Activated CD4-positive, alpha-beta memory T cell treated with anti-CD3 and anti-CD28 coated beads, Interleukin-2, amount 10 ng/mL, durations not matched to agents 7 days and 5 days (primary cell): ENCODE data around the gene CRABP1. TPM values are rescaled to one million over a fixed set of nuclear protein-coding genes. Genes with fewer than 3 reads are reported as not detected.
"Not testable (repeated sequence)": the region's sequence is repeated elsewhere in the genome, so short reads cannot be mapped to it uniquely, and the experiment has no call there.

Experiments used
- CTCF ChIA-PET: fragments of 350-600 bp; sonication (Branson Sonifier 250); formaldehyde crosslinking; loops from one replicate; lab custom pipeline; 2021; ENCODE audit warnings: antibody characterized with exemption, inconsistent platforms; lab: Charles Lee
- POLR2A ChIA-PET: fragments of 350-600 bp; sonication (Branson Sonifier 250); formaldehyde crosslinking; loops from one replicate; lab custom pipeline; 2021; ENCODE audit warnings: antibody characterized with exemption; lab: Charles Lee
- DNase-seq: peaks from one replicate; pipeline ENCODE4 v3.0.0-alpha.2; 2020
- H3K27ac Mint-ChIP-seq: one replicate; pipeline ENCODE4 v1.8.0; 2021; ENCODE audit warnings: mild to moderate bottlenecking, mixed read lengths
- H3K27me3 Mint-ChIP-seq: one replicate; pipeline ENCODE4 v1.8.0; 2021; ENCODE audit warnings: mixed read lengths
- H3K36me3 Mint-ChIP-seq: one replicate; pipeline ENCODE4 v1.8.0; 2021; ENCODE audit warnings: low read depth, mixed read lengths
- H3K4me1 Mint-ChIP-seq: one replicate; pipeline ENCODE4 v1.8.0; 2021; ENCODE audit warnings: mixed read lengths
- H3K4me3 Mint-ChIP-seq: one replicate; pipeline ENCODE4 v1.8.0; 2021; ENCODE audit warnings: mild to moderate bottlenecking, mixed read lengths
- H3K9me3 Mint-ChIP-seq: one replicate; pipeline ENCODE4 v1.8.0; 2021; ENCODE audit warnings: mixed read lengths
- total RNA-seq, 2 experiments: library from RNA; stranded (reverse); gene quantifications; one replicate each; pipeline ENCODE4 v1.2.3, GENCODE V29; 2021

Gene CRABP1
- total RNA-seq, 2 experiments from 2014 or later, result not detected

GRCh38 chr15:78380143-78380542 lies 40.0 kb downstream of the CRABP1 start:
- CTCF ChIA-PET, result interaction anchor here (0.6 kb wide), 1 partner anchor 14 kb away, joined by 3 read pairs; no protein-coding TSS in a partner anchor
- H3K36me3 Mint-ChIP-seq, H3K9me3 Mint-ChIP-seq, DNase-seq, H3K27ac Mint-ChIP-seq, H3K4me3 Mint-ChIP-seq, H3K4me1 Mint-ChIP-seq, POLR2A ChIA-PET: not testable (repeated sequence)
- peaks cover 44% of the 10 kb centered on the region for H3K27me3 Mint-ChIP-seq

GRCh38 chr15:78382114-78382880 lies 42.1 kb downstream of the CRABP1 start:
- DNase-seq, result no peak
- Mint-ChIP-seq H3K4me3 (no peak overlapping the region), H3K27ac (no peak overlapping the region), H3K9me3 (no peaks in the 10 kb centered on the region), H3K4me1 (no peaks in the 10 kb centered on the region), H3K36me3 (no peaks in the 10 kb centered on the region), H3K27me3 (peaks cover 56% of the 10 kb centered on the region)
- POLR2A ChIA-PET, result no interaction called here
- CTCF ChIA-PET, result interaction anchor here (0.7 kb wide), 1 partner anchor 90 kb away, joined by 3 read pairs; no protein-coding TSS in a partner anchor

GRCh38 chr15:78384651-78385050 lies 44.5 kb downstream of the CRABP1 start:
- Mint-ChIP-seq H3K4me3 (no peak overlapping the region), H3K9me3 (no peaks in the 10 kb centered on the region), H3K27ac (no peak overlapping the region), H3K36me3 (no peaks in the 10 kb centered on the region), H3K27me3 (peaks cover 46% of the 10 kb centered on the region), H3K4me1 (no peaks in the 10 kb centered on the region)
- POLR2A ChIA-PET, result no interaction called here
- CTCF ChIA-PET, result no interaction called here
- no peak for DNase-seq

- Mint-ChIP-seq H3K27ac (no peak overlapping the region), H3K27me3 (peaks cover 39% of the 10 kb centered on the region), H3K36me3 (no peaks in the 10 kb centered on the region), H3K4me1 (peaks cover 4% of the 10 kb centered on the region), H3K9me3 (no peaks in the 10 kb centered on the region), H3K4me3 (no peak overlapping the region)
- ChIA-PET POLR2A (no interaction called here), CTCF (interaction anchor here (1.0 kb wide), 1 partner anchor 36 kb away, joined by 3 read pairs; no protein-coding TSS in a partner anchor)
- no peak for DNase-seq
These were observed 47.3 kb downstream of the CRABP1 start for GRCh38 chr15:78387246-78388037.

DNA sequence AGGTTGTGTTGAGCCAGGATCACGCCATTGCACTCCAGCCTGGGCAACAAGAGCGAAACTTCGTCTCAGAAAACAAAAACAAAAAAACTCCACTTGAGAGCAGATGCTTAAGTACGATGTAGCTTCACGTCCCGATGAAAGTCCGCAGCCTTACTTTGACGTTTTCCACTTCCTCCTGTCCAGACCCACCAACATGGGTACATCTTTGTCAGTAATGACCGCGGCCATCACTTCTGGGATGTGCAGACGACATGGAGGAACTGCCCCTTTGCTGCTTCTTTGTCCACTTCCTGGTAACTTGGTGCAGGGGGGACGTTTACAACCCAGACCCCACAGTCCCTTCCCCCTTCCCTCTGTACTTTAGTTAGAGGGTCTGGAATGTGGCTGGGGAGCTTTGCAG lies 48.7 kb downstream of the CRABP1 start:
- Mint-ChIP-seq H3K36me3 (no peaks in the 10 kb centered on the region), H3K27me3 (peaks cover 40% of the 10 kb centered on the region), H3K4me3 (no peak overlapping the region), H3K4me1 (peaks cover 4% of the 10 kb centered on the region), H3K27ac (no peak overlapping the region), H3K9me3 (no peaks in the 10 kb centered on the region)
- no peak for DNase-seq
- POLR2A ChIA-PET, result no interaction called here
- CTCF ChIA-PET, result no interaction called here

DNA sequence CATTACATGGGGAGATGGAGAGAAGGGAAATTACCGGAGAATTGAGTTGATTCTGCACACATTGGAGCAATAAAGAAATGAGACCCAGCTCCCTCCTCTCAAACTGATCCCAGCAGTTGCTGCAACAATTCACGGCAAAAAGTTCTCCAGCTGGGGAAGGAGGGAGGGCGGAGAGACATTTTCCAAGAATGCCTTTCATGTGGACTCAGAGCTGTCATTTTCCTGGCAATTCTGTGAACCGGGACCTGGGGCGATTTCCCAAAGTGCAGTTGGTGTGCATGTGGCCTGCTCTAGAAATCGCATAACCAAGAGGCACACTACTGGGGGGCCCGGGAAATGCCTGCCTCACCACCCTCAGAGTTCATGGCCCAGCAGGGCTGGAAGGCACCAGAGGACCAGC lies 49.2 kb downstream of the CRABP1 start:
- Mint-ChIP-seq H3K27ac (no peak overlapping the region), H3K4me1 (peaks cover 4% of the 10 kb centered on the region), H3K27me3 (peaks cover 38% of the 10 kb centered on the region), H3K4me3 (no peak overlapping the region), H3K9me3 (no peaks in the 10 kb centered on the region), H3K36me3 (no peaks in the 10 kb centered on the region)
- CTCF ChIA-PET, result no interaction called here
- POLR2A ChIA-PET, result no interaction called here
- DNase-seq, result no peak

DNA sequence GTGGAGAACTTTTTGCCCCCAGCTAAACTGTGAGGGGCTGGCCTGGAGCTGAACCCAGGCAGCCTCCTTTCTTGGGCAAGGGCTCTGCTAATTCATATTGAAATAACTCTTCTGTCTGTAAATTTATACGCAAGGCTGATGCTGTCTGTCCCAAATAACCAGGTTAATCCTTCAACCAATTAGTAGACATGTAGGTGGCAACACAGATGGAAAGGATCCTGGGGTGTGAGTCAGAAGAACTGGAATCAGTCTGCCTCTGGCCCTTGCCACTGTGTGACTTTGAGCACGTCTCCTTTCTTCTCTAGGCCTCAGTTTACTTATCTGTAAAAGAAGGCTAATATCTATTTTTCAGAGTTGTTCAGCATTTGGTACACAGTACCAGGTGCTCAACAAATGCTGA lies 49.6 kb downstream of the CRABP1 start:
- no peaks in the 10 kb centered on the region for H3K36me3 Mint-ChIP-seq
- no peak for DNase-seq
- H3K4me3 Mint-ChIP-seq, result no peak overlapping the region
- H3K27ac Mint-ChIP-seq, result no peak overlapping the region
- H3K4me1 Mint-ChIP-seq, result peaks cover 4% of the 10 kb centered on the region
- ChIA-PET POLR2A (no interaction called here), CTCF (no interaction called here)
- no peaks in the 10 kb centered on the region for H3K9me3 Mint-ChIP-seq
- H3K27me3 Mint-ChIP-seq, result peaks cover 35% of the 10 kb centered on the region

- Mint-ChIP-seq H3K9me3 (no peaks in the 10 kb centered on the region), H3K27ac (no peak overlapping the region), H3K36me3 (no peaks in the 10 kb centered on the region), H3K4me3 (no peak overlapping the region), H3K4me1 (peaks cover 4% of the 10 kb centered on the region), H3K27me3 (peaks cover 30% of the 10 kb centered on the region)
- POLR2A ChIA-PET, result no interaction called here
- CTCF ChIA-PET, result no interaction called here
- DNase-seq, result no peak
These were observed 50.1 kb downstream of the CRABP1 start for GRCh38 chr15:78390242-78390641.

DNA sequence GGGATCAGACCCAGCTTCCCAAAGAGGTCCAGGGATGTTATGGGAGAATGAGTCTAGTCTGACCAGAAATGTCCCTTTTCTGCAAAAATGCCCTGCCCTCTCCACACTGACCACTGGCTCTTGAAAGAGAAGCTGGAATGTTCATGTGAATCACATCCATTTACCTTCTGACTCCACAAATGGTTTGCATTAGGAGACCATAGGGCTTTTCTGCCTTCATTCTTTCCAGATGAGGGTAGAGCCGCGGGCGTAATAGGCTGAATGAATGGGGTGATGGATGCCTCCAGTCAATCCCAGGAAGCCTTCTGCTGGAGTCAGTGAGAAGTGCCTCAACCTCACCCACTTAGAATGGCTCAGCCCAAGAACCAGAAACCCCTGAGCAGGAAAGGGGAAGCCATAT lies 50.7 kb downstream of the CRABP1 start:
- no peak for DNase-seq
- H3K4me3 Mint-ChIP-seq, result no peak overlapping the region
- ChIA-PET POLR2A (no interaction called here), CTCF (no interaction called here)
- peaks cover 4% of the 10 kb centered on the region for H3K4me1 Mint-ChIP-seq
- no peaks in the 10 kb centered on the region for H3K36me3 Mint-ChIP-seq
- no peak overlapping the region for H3K27ac Mint-ChIP-seq
- no peaks in the 10 kb centered on the region for H3K9me3 Mint-ChIP-seq
- H3K27me3 Mint-ChIP-seq, result peaks cover 24% of the 10 kb centered on the region

- ChIA-PET POLR2A (no interaction called here), CTCF (no interaction called here)
- no peaks in the 10 kb centered on the region for H3K9me3 Mint-ChIP-seq
These were observed 51.6 kb downstream of the CRABP1 start for GRCh38 chr15:78391781-78392180.

DNA sequence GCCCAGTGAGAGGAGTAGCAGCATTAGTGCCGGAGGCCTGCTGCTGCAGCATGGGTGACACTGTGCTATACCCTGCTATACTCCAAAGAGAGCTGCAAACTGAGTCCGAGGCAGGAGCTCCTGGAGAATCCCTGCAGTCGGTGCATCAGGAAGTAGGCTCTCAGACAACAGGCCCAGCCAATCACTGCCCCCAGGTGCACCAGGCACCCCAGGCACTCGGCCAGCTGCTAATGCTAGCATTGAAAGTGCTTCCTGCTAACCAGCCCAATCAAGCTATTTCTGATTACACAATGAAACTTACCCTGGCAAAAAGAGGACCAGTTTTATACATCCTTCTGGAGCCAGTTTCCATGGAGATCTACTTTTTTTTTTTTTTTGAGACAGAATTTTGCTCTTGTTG lies 52.3 kb downstream of the CRABP1 start:
- POLR2A ChIA-PET, result no interaction called here
- CTCF ChIA-PET, result no interaction called here

More at GRCh38 chr15:78391781-78392180, 51.6 kb downstream of the CRABP1 start:
- Mint-ChIP-seq H3K27me3 (peaks cover 17% of the 10 kb centered on the region), H3K36me3 (no peaks in the 10 kb centered on the region), H3K4me1 (peaks cover 4% of the 10 kb centered on the region), H3K4me3 (no peak overlapping the region), H3K27ac (no peak overlapping the region)
- no peak for DNase-seq

DNA sequence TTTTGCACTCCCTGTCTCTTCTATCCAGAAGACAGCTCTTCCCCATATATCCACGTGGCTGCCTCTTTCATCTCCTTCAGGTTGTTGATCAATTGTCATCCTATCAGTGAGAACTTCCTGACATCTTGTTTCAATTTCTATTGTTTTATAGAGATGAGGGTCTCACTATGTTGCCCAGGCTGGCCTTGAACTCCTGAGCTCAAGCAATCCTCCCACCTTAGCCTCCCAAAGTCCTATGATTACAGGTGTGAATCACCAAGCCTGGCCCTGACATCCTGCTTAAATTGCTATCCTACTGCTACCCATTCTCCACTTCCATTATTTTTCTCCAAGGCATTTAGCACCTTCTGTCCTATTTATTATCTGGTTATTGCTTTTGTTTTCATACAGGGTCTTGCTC lies 53.0 kb downstream of the CRABP1 start:
- Mint-ChIP-seq H3K36me3 (no peaks in the 10 kb centered on the region), H3K4me3 (no peak overlapping the region), H3K4me1 (peaks cover 4% of the 10 kb centered on the region), H3K9me3 (no peaks in the 10 kb centered on the region), H3K27me3 (peaks cover 9% of the 10 kb centered on the region), H3K27ac (no peak overlapping the region)
- DNase-seq, result no peak
- POLR2A ChIA-PET, result interaction anchor here (0.6 kb wide), 1 partner anchor 41 kb away, joined by 3 read pairs; no protein-coding TSS in a partner anchor
- CTCF ChIA-PET, result interaction anchor here (1.5 kb wide), 1 partner anchor 30 kb away, joined by 3 read pairs; no protein-coding TSS in a partner anchor

More for the DNA sequence above, 52.3 kb downstream of the CRABP1 start:
- no peaks in the 10 kb centered on the region for H3K9me3 Mint-ChIP-seq
- H3K27ac Mint-ChIP-seq, result no peak overlapping the region
- H3K4me3 Mint-ChIP-seq, result no peak overlapping the region
- H3K27me3 Mint-ChIP-seq, result peaks cover 13% of the 10 kb centered on the region
- no peak for DNase-seq
- H3K36me3 Mint-ChIP-seq, result no peaks in the 10 kb centered on the region
- peaks cover 4% of the 10 kb centered on the region for H3K4me1 Mint-ChIP-seq

DNA sequence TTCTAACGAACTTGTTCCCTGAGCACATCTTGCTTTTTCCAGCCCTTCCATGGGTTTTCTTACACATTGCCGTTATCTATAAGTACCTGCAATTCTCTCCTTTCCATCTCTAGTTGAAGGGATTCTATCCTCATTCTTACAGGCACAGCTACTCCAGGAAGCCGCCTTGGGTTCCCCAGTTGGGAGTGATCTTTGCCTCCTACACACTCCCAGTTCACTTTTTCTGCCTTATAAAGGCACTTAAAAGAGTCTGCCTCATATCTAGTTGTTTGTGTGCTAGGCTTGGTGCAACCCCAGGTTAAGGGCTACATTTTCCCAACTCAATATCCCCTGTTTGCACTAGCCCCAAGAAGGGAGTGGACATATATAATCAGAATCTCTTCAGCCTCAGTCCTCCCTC lies 53.9 kb downstream of the CRABP1 start:
- no peaks in the 10 kb centered on the region for H3K9me3 Mint-ChIP-seq
- no peaks in the 10 kb centered on the region for H3K36me3 Mint-ChIP-seq
- DNase-seq, result no peak
- H3K4me1 Mint-ChIP-seq, result peaks cover 4% of the 10 kb centered on the region
- H3K4me3 Mint-ChIP-seq, result no peak overlapping the region
- no peak overlapping the region for H3K27ac Mint-ChIP-seq
- H3K27me3 Mint-ChIP-seq, result peaks cover 6% of the 10 kb centered on the region
- ChIA-PET POLR2A (interaction anchor here (0.6 kb wide), 1 partner anchor 40 kb away, joined by 3 read pairs; no protein-coding TSS in a partner anchor), CTCF (interaction anchor here (0.7 to 1.5 kb wide), 3 partner anchors 8 to 29 kb away, joined by 3 to 5 read pairs (median 3); no protein-coding TSS in a partner anchor)
